Measurements from ENCODE around the gene TMEM52B.

DNA sequence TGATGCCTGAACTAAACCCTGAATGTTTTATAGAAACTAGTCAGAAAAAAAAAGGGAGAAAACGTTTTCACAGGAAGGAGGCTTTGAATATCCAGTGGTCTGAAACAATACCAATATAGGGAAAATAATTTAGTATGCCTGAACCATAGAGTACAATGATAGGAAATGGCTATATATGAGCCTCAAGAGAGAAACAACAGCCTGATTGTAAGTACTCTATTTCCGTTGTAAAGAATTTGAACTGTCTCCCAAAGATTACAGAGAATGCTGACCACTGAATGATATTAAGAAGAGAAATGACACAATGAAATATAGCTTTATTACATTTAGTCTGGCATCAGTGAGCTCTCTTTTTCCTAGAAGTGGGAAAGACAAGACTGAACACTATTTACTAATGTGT, 28.3 kb downstream of the TMEM52B start:
- TF ChIP-seq EZH2 (IDR thresholded peaks at IDR 0.05; ENCODE audit: borderline replicate concordance, low read depth, low read length, severe bottlenecking) = no peak
- no peak for TF ChIP-seq CTCF (IDR thresholded peaks at IDR 0.05; ENCODE audit: borderline replicate concordance, extremely low read depth, low read length, poor library complexity, severe bottlenecking)

Measured in DND-41 (cell line).